GM21717 (cell line): Measurements from ENCODE around the gene USP3.

Experiments used
- ATAC-seq: cut with Tn5 transposase; IDR thresholded peaks from one replicate; pipeline ENCODE4 v1.9.1; 2021; ENCODE audit warnings: mild to moderate bottlenecking, moderate library complexity; ENCODE audit not compliant: unreplicated experiment

Gene USP3

DNA sequence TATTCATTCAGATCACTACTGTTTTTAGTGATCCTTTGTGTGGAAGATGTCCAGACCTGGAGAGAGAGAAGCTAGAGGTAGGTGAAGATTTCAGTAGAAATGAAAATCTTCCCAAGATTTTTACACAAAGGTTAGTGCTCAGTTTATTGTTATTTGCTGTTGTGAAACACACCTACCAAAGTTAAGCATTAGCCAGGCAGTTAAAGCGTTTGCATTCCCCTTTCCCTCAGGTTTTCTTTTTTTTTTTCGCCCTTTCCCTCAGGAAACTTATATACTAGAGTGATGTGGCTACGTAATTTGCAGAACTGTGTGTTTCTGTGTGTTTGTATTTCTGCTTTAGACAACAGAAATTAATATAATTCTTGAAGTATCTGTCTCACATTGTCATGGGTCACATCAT lies 34.5 kb downstream of the USP3 start:
- ATAC-seq: no peak

DNA sequence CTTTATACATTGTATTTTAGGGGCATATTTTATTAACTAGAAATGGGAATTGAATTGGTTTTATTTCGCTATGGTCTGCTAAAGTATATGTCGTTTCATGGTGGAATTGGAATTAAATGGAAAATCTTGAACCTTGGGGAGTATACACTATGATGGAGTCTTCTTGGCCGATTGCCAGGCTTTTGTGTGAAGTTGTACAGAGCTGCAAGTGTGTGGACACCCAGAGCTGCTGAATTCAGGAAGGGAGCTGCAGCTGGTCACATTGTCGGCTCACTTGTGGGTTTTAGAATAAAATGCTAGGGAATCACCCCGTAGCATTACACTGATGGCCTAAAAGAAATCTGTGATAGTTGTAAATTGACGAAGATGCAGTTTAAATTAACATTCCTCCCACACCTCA lies 35.1 kb downstream of the USP3 start:
- no peak for ATAC-seq

GRCh38 chr15:63539998-63540397 lies 35.6 kb downstream of the USP3 start:
- ATAC-seq: no peak

DNA sequence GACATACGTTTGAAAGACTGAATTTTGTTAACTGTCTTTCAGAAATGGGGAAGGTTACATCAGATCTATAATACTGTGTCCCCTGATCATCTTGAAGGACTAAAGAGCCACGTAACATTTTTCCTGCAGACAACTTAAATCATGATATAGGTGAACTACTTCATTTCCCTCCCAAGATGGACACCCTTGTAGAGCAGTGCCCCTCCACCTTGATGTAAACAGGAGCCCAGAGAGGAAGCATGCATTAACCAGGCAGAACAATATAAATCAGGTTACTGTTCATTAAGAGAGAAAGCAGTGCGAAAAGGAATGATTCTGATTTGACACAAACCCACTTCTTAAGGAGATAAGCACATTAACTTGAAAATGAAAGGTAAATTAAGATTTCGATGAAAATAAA lies 36.1 kb downstream of the USP3 start:
- ATAC-seq: no peak

- no peak for ATAC-seq
These were observed 40.0 kb downstream of the USP3 start for GRCh38 chr15:63544258-63545026.

- ATAC-seq: no peak
These were observed 41.1 kb downstream of the USP3 start for GRCh38 chr15:63545520-63545919.

DNA sequence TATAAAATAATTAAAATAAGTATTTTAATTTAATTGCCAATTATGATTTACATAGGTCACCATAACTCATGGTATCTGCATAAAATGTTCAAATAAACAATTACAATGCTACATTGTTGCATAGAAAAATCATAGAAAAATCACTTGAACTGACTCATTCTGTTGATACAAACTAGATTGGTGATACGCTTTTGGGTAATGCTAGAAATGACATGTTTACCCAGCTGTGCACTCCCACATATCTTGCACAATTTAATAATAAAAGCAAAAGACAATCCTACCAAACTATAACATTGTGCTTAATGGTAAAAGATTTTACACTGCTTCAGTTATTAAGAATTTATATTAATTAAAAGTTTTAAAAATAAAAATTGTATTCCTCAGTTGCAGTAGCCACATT lies 47.0 kb downstream of the USP3 start:
- ATAC-seq: no peak

- ATAC-seq: no peak
These were observed 49.0 kb downstream of the USP3 start for GRCh38 chr15:63553388-63553791.

GRCh38 chr15:63554337-63554927 lies 50.0 kb downstream of the USP3 start:
- ATAC-seq: no peak

GRCh38 chr15:63555507-63555906 lies 51.1 kb downstream of the USP3 start:
- no peak for ATAC-seq

GRCh38 chr15:63556246-63556645 lies 51.9 kb downstream of the USP3 start:
- ATAC-seq: no peak

DNA sequence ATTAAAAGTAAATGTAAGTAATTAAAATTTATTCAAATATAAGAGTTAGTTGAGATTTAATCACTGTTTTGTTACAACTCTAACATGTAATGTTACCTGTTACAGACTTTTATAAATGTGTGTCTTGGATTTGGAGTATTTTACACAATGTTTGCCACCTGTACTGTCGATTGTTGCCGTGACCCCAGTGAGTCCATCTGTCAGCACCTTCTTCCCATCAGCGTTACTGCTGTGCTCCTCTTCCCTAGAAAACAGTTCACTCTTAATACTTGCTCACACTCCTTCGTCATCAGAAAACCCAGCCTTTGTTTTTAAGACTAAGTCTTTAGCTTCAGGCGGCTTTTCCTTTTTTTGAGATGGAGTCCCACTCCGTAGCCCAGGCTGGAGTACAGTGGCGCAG lies 52.3 kb downstream of the USP3 start:
- ATAC-seq: no peak

- ATAC-seq: no peak
These were observed 55.4 kb downstream of the USP3 start for GRCh38 chr15:63559753-63560152.

DNA sequence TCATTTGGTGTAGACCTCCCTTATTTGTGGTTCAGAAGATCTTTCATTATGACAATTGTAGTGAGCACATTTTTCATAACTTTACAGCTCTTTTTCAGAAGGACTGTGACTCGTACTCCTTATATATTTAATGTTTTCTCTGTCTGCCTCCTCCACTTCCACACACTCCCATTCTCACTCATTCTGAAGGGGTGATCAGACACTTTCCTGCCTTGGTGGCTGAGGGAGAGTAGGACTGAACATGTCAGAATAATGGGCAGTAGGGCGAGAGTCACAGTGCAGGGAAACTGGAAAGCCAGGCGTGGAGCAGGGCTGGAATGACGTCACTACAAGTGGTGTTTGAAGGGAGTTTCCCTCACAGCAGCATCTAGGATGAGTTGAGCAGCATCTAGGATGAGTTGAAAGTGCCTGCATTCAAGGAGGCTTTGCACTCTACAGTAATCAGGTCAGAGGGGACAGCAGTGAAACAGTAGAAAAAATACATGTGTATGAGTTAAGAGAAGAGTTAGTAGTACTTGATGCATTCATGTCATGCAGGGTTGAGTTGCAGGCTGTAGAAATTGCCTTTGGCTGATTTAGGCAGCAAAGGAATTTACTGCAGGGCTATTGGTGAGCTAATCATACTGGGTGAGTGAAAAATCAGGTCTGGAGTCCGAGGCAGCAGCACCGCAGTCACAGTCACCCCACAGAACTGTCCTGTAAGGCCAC lies 56.5 kb downstream of the USP3 start:
- ATAC-seq: no peak

DNA sequence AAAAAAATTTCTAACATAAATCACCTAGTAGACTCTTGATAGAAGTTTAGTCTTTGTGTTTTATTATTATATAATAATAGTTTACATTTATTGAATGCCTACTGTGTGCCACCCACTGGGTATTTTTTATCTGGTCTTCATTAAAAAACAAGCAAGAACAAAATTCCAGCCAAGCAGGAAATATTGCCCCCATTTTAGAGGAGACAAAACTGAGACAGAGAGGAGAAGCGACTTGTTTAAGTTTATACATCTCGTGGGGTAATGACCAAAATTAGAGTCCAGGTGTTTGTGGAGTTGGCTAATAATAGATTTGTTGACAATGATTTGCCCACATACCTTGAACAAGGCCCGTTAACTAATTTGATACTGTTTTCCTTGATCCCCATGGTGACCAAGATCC lies 59.7 kb downstream of the USP3 start:
- ATAC-seq: no peak

GRCh38 chr15:63565536-63566186 lies 61.3 kb downstream of the USP3 start:
- no peak for ATAC-seq

GRCh38 chr15:63572749-63573464 lies 68.5 kb downstream of the USP3 start:
- no peak for ATAC-seq

DNA sequence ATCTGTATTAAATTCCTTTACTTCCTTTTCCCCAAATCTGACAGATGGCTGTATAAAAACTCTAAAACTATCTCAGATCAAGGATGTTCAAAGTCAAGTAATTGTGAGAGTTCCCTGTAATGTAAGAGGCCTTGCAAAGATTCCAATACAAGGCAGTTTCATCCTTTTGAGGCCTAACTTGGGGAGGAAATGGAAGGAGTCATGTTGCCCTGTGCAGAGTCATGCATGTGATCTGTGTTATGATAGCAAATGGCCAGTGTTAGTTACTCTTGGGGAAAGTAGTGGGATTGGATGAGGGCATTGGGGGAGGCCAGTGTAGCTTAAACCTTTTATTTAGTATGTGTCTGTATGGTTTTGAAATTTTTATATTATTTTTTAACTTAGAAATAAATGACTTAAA lies 69.1 kb downstream of the USP3 start:
- ATAC-seq: no peak

DNA sequence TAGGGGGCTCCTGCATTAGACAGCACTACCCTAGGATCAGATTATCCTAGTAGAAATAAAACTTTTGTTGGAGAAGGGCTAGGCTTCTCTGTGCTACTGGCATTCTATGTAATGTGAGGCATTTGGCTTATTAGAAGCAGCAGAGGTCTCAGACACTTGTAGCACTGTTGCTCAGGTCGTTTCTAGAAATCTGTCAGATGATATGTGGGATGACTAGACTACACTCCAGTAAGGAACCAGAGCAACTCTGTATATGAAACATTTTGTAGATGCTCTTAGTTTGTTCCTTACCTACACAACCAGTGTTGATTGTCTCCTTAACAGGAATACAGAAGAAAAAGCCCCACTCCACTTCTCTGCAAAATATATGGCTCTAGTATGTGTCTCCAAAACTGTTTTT lies 70.9 kb downstream of the USP3 start:
- ATAC-seq: no peak

DNA sequence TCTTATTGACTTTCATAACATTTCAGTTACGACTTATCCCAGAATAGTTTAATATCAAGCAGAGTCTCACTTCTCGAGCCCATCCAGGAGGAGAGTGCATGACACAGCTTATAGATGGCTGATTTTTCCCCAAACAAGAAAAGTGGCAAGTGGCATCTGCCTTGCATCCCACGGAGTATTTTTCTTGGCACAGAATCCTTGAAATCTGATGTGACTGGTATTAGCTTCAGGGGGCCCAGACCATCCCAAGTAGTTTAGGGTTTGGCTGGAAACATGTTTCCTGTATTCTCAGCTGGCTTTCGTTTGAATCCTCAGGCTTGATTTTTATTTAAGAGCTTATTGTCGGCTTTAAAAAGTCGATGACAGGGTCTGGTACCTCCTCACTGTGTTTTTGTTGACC lies 72.0 kb downstream of the USP3 start:
- ATAC-seq: no peak

DNA sequence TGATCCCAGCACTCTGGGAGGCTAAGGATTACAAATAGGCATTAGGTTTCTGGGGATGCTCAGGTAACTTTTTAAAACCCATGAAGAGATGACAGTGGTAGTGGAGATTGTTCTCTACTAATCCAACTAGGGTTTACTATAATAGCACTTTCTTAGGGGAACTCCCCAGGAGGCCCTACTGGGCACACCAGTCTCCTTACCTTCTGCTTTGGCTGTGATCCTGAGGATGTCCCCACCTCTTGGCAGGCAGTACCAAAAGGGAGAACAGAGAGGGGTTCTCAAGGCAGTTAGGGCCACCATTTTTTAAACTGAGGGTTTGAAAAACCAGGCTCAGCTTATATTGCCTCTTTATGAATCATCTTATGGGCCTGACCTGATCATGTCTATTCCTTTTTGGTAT lies 77.8 kb downstream of the USP3 start:
- ATAC-seq: no peak
